WTC11 (cell line): Measurements from ENCODE around the gene SLC45A3. TPM values are rescaled to one million over a fixed set of nuclear protein-coding genes. Genes with fewer than 3 reads are reported as not detected.
"Not testable (repeated sequence)": the region's sequence is repeated elsewhere in the genome, so short reads cannot be mapped to it uniquely, and the experiment has no call there.

ENCODE experiments used
- ATAC-seq: fragments of 200-7000 bp; cut with Tn5 transposase; 2 replicates; pipeline ENCODE4 v1.10.0; 2021; ENCODE audit warnings: mild to moderate bottlenecking, moderate library complexity
- CTCF ChIA-PET: fragments of 300-600 bp; sonication (Branson Sonifier 250); formaldehyde crosslinking; loops from one replicate; lab custom pipeline; 2021; ENCODE audit warnings: antibody characterized with exemption; lab: Charles Lee
- POLR2A ChIA-PET: fragments of 350-600 bp; sonication (Branson Sonifier 250); formaldehyde crosslinking; loops from one replicate; lab custom pipeline; 2021; ENCODE audit warnings: antibody characterized with exemption; lab: Charles Lee
- DNase-seq: peaks from one replicate; pipeline ENCODE4 v3.0.0; 2021; ENCODE audit warnings: low spot score
- H3K27ac Mint-ChIP-seq: 2 replicates; pipeline ENCODE4 v1.8.0; 2021; ENCODE audit warnings: mixed read lengths
- H3K27me3 Mint-ChIP-seq: 2 replicates; pipeline ENCODE4 v1.8.0; 2021; ENCODE audit warnings: low read depth, mild to moderate bottlenecking, moderate library complexity, mixed read lengths
- H3K36me3 Mint-ChIP-seq: 2 replicates; pipeline ENCODE4 v1.8.0; 2021; ENCODE audit warnings: mixed read lengths
- H3K4me1 Mint-ChIP-seq: 2 replicates; pipeline ENCODE4 v1.8.0; 2022; ENCODE audit warnings: mixed read lengths
- H3K4me3 Mint-ChIP-seq: 2 replicates; pipeline ENCODE4 v1.8.0; 2021; ENCODE audit warnings: mild to moderate bottlenecking, moderate library complexity, mixed read lengths
- H3K9me3 Mint-ChIP-seq: 2 replicates; pipeline ENCODE4 v1.8.0; 2021; ENCODE audit warnings: mixed read lengths
- ATF6 ChIP-seq: sonication (generic); formaldehyde crosslinking; IDR thresholded peaks from 2 replicates; pipeline ENCODE4 v1.8.1; 2023; ENCODE audit warnings: mild to moderate bottlenecking, missing genetic modification reagents
- CDX4 ChIP-seq: fragments of 250-450 bp; sonication (Bioruptor Pico); IDR thresholded peaks from 2 replicates; pipeline ENCODE4 v1.9.0; 2021; ENCODE audit warnings: moderate library complexity, mild to moderate bottlenecking, inconsistent platforms, borderline replicate concordance
- CTCF ChIP-seq: fragments of 200-600 bp; IDR thresholded peaks from 2 replicates; pipeline ENCODE4 v1.8.0; 2022; ENCODE audit warnings: antibody characterized with exemption
- E2F4 ChIP-seq: sonication (generic); formaldehyde crosslinking; IDR thresholded peaks from 2 replicates; pipeline ENCODE4 v1.8.1; 2022; ENCODE audit warnings: low read depth, mild to moderate bottlenecking, moderate library complexity, missing genetic modification reagents, borderline replicate concordance
- ETV6 ChIP-seq: sonication (generic); formaldehyde crosslinking; IDR thresholded peaks from 2 replicates; pipeline ENCODE4 v1.8.1; 2022; ENCODE audit warnings: mild to moderate bottlenecking, missing genetic modification reagents
- FOXJ3 ChIP-seq: sonication (generic); formaldehyde crosslinking; IDR thresholded peaks from 2 replicates; pipeline ENCODE4 v1.9.0; 2021; ENCODE audit warnings: missing genetic modification reagents, mild to moderate bottlenecking, borderline replicate concordance
- GABPB1 ChIP-seq: sonication (generic); formaldehyde crosslinking; IDR thresholded peaks from 2 replicates; pipeline ENCODE4 v1.8.1; 2023; ENCODE audit warnings: mild to moderate bottlenecking, missing genetic modification reagents
- IRF2 ChIP-seq: sonication (generic); formaldehyde crosslinking; IDR thresholded peaks from 2 replicates; pipeline ENCODE4 v1.8.0; 2022; ENCODE audit warnings: low read depth, missing genetic modification reagents, borderline replicate concordance
- JAZF1 ChIP-seq: fragments of 250-450 bp; sonication (Bioruptor Pico); IDR thresholded peaks from 2 replicates; pipeline ENCODE4 v1.9.0; 2021; ENCODE audit warnings: moderate library complexity, mild to moderate bottlenecking, inconsistent platforms
- JUN ChIP-seq: sonication (generic); formaldehyde crosslinking; IDR thresholded peaks from 2 replicates; pipeline ENCODE4 v1.8.0; 2023; ENCODE audit warnings: mild to moderate bottlenecking, missing genetic modification reagents
- MLX ChIP-seq: sonication (generic); formaldehyde crosslinking; IDR thresholded peaks from 2 replicates; pipeline ENCODE4 v1.8.1; 2023; ENCODE audit warnings: mild to moderate bottlenecking, missing genetic modification reagents, moderate library complexity
- MXD4 ChIP-seq: fragments of 250-450 bp; sonication (Bioruptor Pico); IDR thresholded peaks from 2 replicates; pipeline ENCODE4 v1.8.0; 2021; ENCODE audit warnings: mild to moderate bottlenecking, moderate library complexity, borderline replicate concordance
- NFE2L1 ChIP-seq: sonication (generic); formaldehyde crosslinking; IDR thresholded peaks from 2 replicates; pipeline ENCODE4 v1.8.1; 2023; ENCODE audit warnings: missing genetic modification reagents
- SMAD3 ChIP-seq: sonication (generic); formaldehyde crosslinking; IDR thresholded peaks from 2 replicates; pipeline ENCODE4 v1.8.0; 2022; ENCODE audit warnings: missing genetic modification reagents, mild to moderate bottlenecking, borderline replicate concordance
- USF1 ChIP-seq: sonication (generic); formaldehyde crosslinking; IDR thresholded peaks from 2 replicates; pipeline ENCODE4 v1.8.0; 2022; ENCODE audit warnings: mild to moderate bottlenecking, missing genetic modification reagents
- ZBTB21 ChIP-seq: sonication (generic); formaldehyde crosslinking; IDR thresholded peaks from 2 replicates; pipeline ENCODE4 v1.8.1; 2023; ENCODE audit warnings: mild to moderate bottlenecking, missing genetic modification reagents, borderline replicate concordance
- ZNF219 ChIP-seq: sonication (generic); formaldehyde crosslinking; IDR thresholded peaks from 2 replicates; pipeline ENCODE4 v1.8.0; 2023; ENCODE audit warnings: missing genetic modification reagents, mild to moderate bottlenecking, borderline replicate concordance
- ZNF263 ChIP-seq: sonication (generic); formaldehyde crosslinking; IDR thresholded peaks from 2 replicates; pipeline ENCODE4 v1.8.1; 2022; ENCODE audit warnings: low read depth, mild to moderate bottlenecking, moderate library complexity, missing genetic modification reagents
- ZNF423 ChIP-seq: fragments of 250-450 bp; sonication (Bioruptor Pico); IDR thresholded peaks from 2 replicates; pipeline ENCODE4 v2.1.2; 2022; ENCODE audit warnings: mild to moderate bottlenecking, moderate library complexity
- total RNA-seq: library from RNA; stranded (reverse); gene quantifications from 3 replicates; pipeline ENCODE4 v1.2.3, GENCODE V29; 2021

The SLC45A3 gene
- total RNA-seq, 1 experiment from 2014 or later, result 15.2 TPM

- peaks cover 59% of the 10 kb centered on the region for H3K36me3 Mint-ChIP-seq
- H3K27me3 Mint-ChIP-seq, result no peaks in the 10 kb centered on the region
- POLR2A ChIA-PET, result no interaction called here
- H3K4me1 Mint-ChIP-seq, result no peaks in the 10 kb centered on the region
- no peaks in the 10 kb centered on the region for H3K9me3 Mint-ChIP-seq
- ATAC-seq (no peak), DNase-seq (no peak)
- CTCF ChIA-PET, result interaction anchor here (0.6 to 1.6 kb wide), 3 partner anchors 12 to 114 kb away, joined by 3 to 7 read pairs (median 4); no protein-coding TSS in a partner anchor
- H3K27ac Mint-ChIP-seq, result peak overlapping the region; percentile 15; the same call in 1 of the 2 replicates
- TF ChIP-seq SMAD3 (CRISPR knock-in tag) (no peak), GABPB1 (peak; percentile 53), ZNF423 (no peak), ZNF219 (no peak)
- H3K4me3 Mint-ChIP-seq, result no peak overlapping the region
Measured at GRCh38 chr1:205726619-205727125, 46.4 kb upstream of the SLC45A3 start.

GRCh38 chr1:205725514-205725913 is 45.2 kb upstream of the SLC45A3 start:
- Mint-ChIP-seq H3K27me3 (no peaks in the 10 kb centered on the region), H3K4me3 (no peak overlapping the region), H3K9me3 (no peaks in the 10 kb centered on the region), H3K4me1 (no peaks in the 10 kb centered on the region), H3K27ac (no peak overlapping the region)
- ChIA-PET CTCF (interaction anchor here (0.7 to 1.6 kb wide), 4 partner anchors 10 to 252 kb away, joined by 3 to 4 read pairs (median 4); no protein-coding TSS in a partner anchor), POLR2A (no interaction called here)
- ATAC-seq, result no peak
- no peak for DNase-seq
- no peak for TF ChIP-seq NFE2L1 (CRISPR knock-in tag)
- TF ChIP-seq MLX (CRISPR knock-in tag), result no peak
- TF ChIP-seq FOXJ3 (CRISPR knock-in tag), result no peak
- no peak for TF ChIP-seq CTCF
- no peak for TF ChIP-seq USF1 (CRISPR knock-in tag)
- TF ChIP-seq ETV6 (CRISPR knock-in tag), result no peak
- no peak for TF ChIP-seq E2F4 (CRISPR knock-in tag)
- no peak for TF ChIP-seq ATF6 (CRISPR knock-in tag)
- TF ChIP-seq, all 79 proteins: peak for 0
- peaks cover 63% of the 10 kb centered on the region for H3K36me3 Mint-ChIP-seq

- H3K9me3 Mint-ChIP-seq, H3K27ac Mint-ChIP-seq, DNase-seq, H3K4me3 Mint-ChIP-seq, ATAC-seq, H3K27me3 Mint-ChIP-seq: not testable (repeated sequence)
- peaks cover 11% of the 10 kb centered on the region for H3K4me1 Mint-ChIP-seq
- H3K36me3 Mint-ChIP-seq, result peaks cover 75% of the 10 kb centered on the region
- ChIA-PET POLR2A (interaction anchor here (0.7 kb wide), 1 partner anchor 128 kb away, joined by 4 read pairs; no protein-coding TSS in a partner anchor), CTCF (interaction anchor here (1.2 kb wide), 1 partner anchor 129 kb away, joined by 3 read pairs; no protein-coding TSS in a partner anchor)
Measured at GRCh38 chr1:205720740-205721139, 40.4 kb upstream of the SLC45A3 start.

- DNase-seq (no peak), ATAC-seq (no peak)
- Mint-ChIP-seq H3K4me1 (peaks cover 21% of the 10 kb centered on the region), H3K4me3 (no peak overlapping the region), H3K9me3 (no peaks in the 10 kb centered on the region), H3K27me3 (no peaks in the 10 kb centered on the region), H3K36me3 (peaks cover 66% of the 10 kb centered on the region), H3K27ac (peak overlapping the region; percentile 2; the same call in 1 of the 2 replicates)
- ChIA-PET POLR2A (no interaction called here), CTCF (no interaction called here)
- TF ChIP-seq CDX4 (CRISPR knock-in tag) (no peak), ZNF219 (no peak), SMAD3 (CRISPR knock-in tag) (no peak), JUN (CRISPR knock-in tag) (no peak), MXD4 (no peak), JAZF1 (CRISPR knock-in tag) (no peak), GABPB1 (no peak), IRF2 (CRISPR knock-in tag) (no peak), ZNF263 (CRISPR knock-in tag) (no peak), ZBTB21 (CRISPR knock-in tag) (no peak)
Measured at GRCh38 chr1:205719762-205720161, 39.5 kb upstream of the SLC45A3 start.
